ENCODE data around the gene FOXO3B.
"Not testable (repeated sequence)": the region's sequence is repeated elsewhere in the genome, so short reads cannot be mapped to it uniquely, and the experiment has no call there.

FOXO3B gene

GRCh38 chr17:18661924-18662624, 20.0 kb downstream of the FOXO3B start:
- DNase-seq: not testable (repeated sequence)

- DNase-seq: not testable (repeated sequence)
These were observed 32.0 kb downstream of the FOXO3B start for GRCh38 chr17:18650094-18650493.

- DNase-seq: not testable (repeated sequence)
These were observed 37.8 kb downstream of the FOXO3B start, which contains the start of gene TBC1D28 for GRCh38 chr17:18644291-18644690. Gene TBC1D28 (minus strand): TSS chr17:18644391. CDS start chr17:18641352, 3,039 bp downstream.

GRCh38 chr17:18643124-18643523, 39.0 kb downstream of the FOXO3B start:
- DNase-seq: not testable (repeated sequence)

GRCh38 chr17:18638357-18638756, 43.8 kb downstream of the FOXO3B start:
- DNase-seq: not testable (repeated sequence)

GRCh38 chr17:18636237-18636636, 45.9 kb downstream of the FOXO3B start:
- not testable (repeated sequence) for DNase-seq

- not testable (repeated sequence) for DNase-seq
These were observed 46.3 kb downstream of the FOXO3B start for GRCh38 chr17:18635773-18636172.

- not testable (repeated sequence) for DNase-seq
These were observed 47.4 kb downstream of the FOXO3B start for GRCh38 chr17:18634550-18635263.

All from hypothalamus (tissue), 51 donors.